Right lobe of liver (tissue), 6 donors: ENCODE measurements around the gene MYO1F. TPM values are rescaled to one million over a fixed set of nuclear protein-coding genes. Genes with fewer than 3 reads are reported as not detected.
"Not testable (repeated sequence)": the region's sequence is repeated elsewhere in the genome, so short reads cannot be mapped to it uniquely, and the experiment has no call there.

ENCODE experiments used
- ATAC-seq, 4 donors: fragments of 200-7000 bp; cut with Tn5 transposase; one replicate each; pipeline ENCODE4 v1.9.1; 2020; ENCODE audit warnings: mild to moderate bottlenecking in 4 of 4, moderate library complexity in 4 of 4
- DNase-seq, 3 donors: peaks; one replicate each; pipeline ENCODE4 v3.0.0-alpha.2; 2020
- H3K27ac ChIP-seq, 3 donors: fragments of 200-600 bp; one replicate each; pipeline ENCODE4 v1.8.0; 2022
- H3K27me3 ChIP-seq, 2 donors: fragments of 200-600 bp; one replicate each; pipeline ENCODE4 v1.8.0; 2022
- H3K36me3 ChIP-seq, 4 donors: fragments of 200-600 bp; sonication (generic) in 1 of 4; one replicate each; pipeline versions ENCODE4 v1.5.1 to v1.8.0; 2017 to 2022; ENCODE audit warnings: control low read depth in 1 of 4
- H3K4me1 ChIP-seq, 4 donors: fragments of 200-600 bp; sonication (generic) in 1 of 4; one replicate each; pipeline versions ENCODE4 v1.5.1 to v1.8.0; 2017 to 2022; ENCODE audit warnings: control low read depth in 1 of 4
- H3K4me3 ChIP-seq, 3 donors: fragments of 200-600 bp; one replicate each; pipeline ENCODE4 v1.8.0; 2022
- H3K9me3 ChIP-seq, 4 donors: fragments of 200-600 bp; sonication (generic) in 1 of 4; one replicate each; pipeline versions ENCODE4 v1.5.1 to v1.8.0; 2017 to 2022; ENCODE audit warnings: control low read depth in 1 of 4
- POLR2A ChIP-seq: fragments of 450-650 bp; IDR thresholded peaks from one replicate; pipeline ENCODE4 v1.6.1; 2017; ENCODE audit warnings: antibody characterized with exemption, mild to moderate bottlenecking
- WGBS: methylation state at CpG from one replicate; pipeline ENCODE4 v1.1.6; 2018; ENCODE audit warnings: low coverage, low lambda C conversion rate; ENCODE audit not compliant: insufficient coverage; ENCODE audit errors: missing lambda C conversion rate; 5-methylcytosine and 5-hydroxymethylcytosine counted together
- intact Hi-C, 2 donors: fragments of 100-400 bp; cut with DNase I; formaldehyde crosslinking; loops; one replicate each; pipeline versions ENCODE4 v1.11.2 to v1.14.1; 2022
- total RNA-seq, 6 experiments: library from RNA; depleted of rRNA in 2 of 6; stranded (reverse); fragments of >200 nt in 2 of 6; fragmentation: NEBNext Ultra II Directional in 3 of 6; extraction: Animal tissue kit (Norgen Biotek cat#: 25700) in 3 of 6; gene quantifications; one replicate each; pipeline versions ENCODE4 v1.1.0 to v1.2.4, GENCODE V29; 2016 to 2023
- TF ChIP-seq, protein P1 (sequence below), 4 donors: fragments of 200-600 bp in 3 of 4; fragments of 450-650 bp in 1 of 4; IDR thresholded peaks; one replicate each; pipeline versions ENCODE4 v1.5.1 to v1.8.0; 2016 to 2022; ENCODE audit warnings: antibody characterized with exemption in 4 of 4, mild to moderate bottlenecking in 2 of 4
- donor health status: DM: no; HTN: yes; CAD: no.
- donor health status: DM: no; HTN: no; CAD: no.
- donor health status: DM: no; HTN: no; CAD: no.
- donor health status: DM: no; HTN: yes; CAD: no.
- donor health status: DM: no; HTN: yes; CAD: no.

Gene MYO1F
- total RNA-seq, 6 experiments from 2014 or later = 7.9 to 21.5 (median 10.2) TPM

DNA sequence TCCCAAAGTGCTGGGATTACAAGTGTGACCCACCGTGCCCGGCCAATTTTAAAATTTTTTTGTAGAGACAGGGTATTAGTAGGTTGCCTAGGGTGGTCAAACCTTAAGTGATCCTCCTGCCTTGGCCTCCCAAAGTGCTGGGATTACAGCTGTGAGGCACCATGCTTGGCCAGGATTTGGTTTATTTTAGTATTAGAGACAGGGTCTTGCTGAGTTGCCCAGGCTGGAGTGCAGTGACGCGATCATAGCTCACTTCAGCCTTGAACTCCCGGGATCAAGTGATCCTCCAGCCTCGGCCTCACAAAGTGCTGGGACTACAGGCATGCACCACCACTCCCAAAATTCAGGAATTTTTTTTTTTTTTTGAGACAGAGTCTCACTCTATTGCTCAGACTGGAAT is 57.9 kb downstream of the MYO1F start:
- no peak for ATAC-seq
- Histone ChIP-seq H3K27ac (no peak overlapping the region), H3K27me3 (no peaks in the 10 kb centered on the region), H3K4me1 (no peaks in the 10 kb centered on the region), H3K36me3 (no peaks in the 10 kb centered on the region), H3K9me3 (no peaks in the 10 kb centered on the region), H3K4me3 (no peak overlapping the region)
- 67% methylated on average over 3 of the region's 6 CpGs for WGBS
- no peak for DNase-seq
- intact Hi-C loops = loop anchor here in 1 of 2 donors (10.0 kb wide), 1 partner anchor 195 kb away; the partner anchor contains the start of genes NDUFA7 and RPS28
- no peak for TF ChIP-seq POLR2A
- TF ChIP-seq, protein P1, sequence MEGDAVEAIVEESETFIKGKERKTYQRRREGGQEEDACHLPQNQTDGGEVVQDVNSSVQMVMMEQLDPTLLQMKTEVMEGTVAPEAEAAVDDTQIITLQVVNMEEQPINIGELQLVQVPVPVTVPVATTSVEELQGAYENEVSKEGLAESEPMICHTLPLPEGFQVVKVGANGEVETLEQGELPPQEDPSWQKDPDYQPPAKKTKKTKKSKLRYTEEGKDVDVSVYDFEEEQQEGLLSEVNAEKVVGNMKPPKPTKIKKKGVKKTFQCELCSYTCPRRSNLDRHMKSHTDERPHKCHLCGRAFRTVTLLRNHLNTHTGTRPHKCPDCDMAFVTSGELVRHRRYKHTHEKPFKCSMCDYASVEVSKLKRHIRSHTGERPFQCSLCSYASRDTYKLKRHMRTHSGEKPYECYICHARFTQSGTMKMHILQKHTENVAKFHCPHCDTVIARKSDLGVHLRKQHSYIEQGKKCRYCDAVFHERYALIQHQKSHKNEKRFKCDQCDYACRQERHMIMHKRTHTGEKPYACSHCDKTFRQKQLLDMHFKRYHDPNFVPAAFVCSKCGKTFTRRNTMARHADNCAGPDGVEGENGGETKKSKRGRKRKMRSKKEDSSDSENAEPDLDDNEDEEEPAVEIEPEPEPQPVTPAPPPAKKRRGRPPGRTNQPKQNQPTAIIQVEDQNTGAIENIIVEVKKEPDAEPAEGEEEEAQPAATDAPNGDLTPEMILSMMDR (IDR thresholded peaks at IDR 0.05) = no peak

DNA sequence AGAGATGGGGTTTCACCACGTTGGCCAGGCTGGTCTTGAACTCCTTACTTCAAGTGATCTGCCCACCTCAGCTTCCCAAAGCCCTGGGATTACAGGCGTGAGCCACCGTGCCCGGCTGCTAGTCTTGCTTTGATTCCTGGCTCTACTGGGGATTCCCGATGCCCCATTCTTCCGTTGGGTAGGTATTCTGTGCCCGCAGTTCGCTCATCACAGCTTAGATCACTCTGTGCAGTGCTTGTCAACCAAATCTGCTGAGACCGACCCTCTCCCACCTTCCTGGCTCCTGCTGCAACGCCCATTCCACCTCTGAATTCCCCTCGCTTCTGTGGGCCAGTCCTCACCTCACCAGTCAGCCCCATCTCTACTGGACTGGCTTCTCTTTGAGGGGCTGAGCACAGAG is 58.7 kb downstream of the MYO1F start:
- no peaks in the 10 kb centered on the region for H3K36me3 ChIP-seq
- DNase-seq (no peak), ATAC-seq (no peak)
- no peaks in the 10 kb centered on the region for H3K27me3 ChIP-seq
- H3K9me3 ChIP-seq = no peaks in the 10 kb centered on the region
- intact Hi-C loops = loop anchor here in 1 of 2 donors (10.0 kb wide), 1 partner anchor 194 kb away; the partner anchor contains the start of genes NDUFA7 and RPS28
- no peak for TF ChIP-seq POLR2A
- TF ChIP-seq, protein P1 (IDR thresholded peaks at IDR 0.05) = no peak
- H3K4me1 ChIP-seq = no peaks in the 10 kb centered on the region
- WGBS = 86% methylated on average over 10 of the region's 11 CpGs
- no peak overlapping the region for H3K27ac ChIP-seq
- no peak overlapping the region for H3K4me3 ChIP-seq

DNA sequence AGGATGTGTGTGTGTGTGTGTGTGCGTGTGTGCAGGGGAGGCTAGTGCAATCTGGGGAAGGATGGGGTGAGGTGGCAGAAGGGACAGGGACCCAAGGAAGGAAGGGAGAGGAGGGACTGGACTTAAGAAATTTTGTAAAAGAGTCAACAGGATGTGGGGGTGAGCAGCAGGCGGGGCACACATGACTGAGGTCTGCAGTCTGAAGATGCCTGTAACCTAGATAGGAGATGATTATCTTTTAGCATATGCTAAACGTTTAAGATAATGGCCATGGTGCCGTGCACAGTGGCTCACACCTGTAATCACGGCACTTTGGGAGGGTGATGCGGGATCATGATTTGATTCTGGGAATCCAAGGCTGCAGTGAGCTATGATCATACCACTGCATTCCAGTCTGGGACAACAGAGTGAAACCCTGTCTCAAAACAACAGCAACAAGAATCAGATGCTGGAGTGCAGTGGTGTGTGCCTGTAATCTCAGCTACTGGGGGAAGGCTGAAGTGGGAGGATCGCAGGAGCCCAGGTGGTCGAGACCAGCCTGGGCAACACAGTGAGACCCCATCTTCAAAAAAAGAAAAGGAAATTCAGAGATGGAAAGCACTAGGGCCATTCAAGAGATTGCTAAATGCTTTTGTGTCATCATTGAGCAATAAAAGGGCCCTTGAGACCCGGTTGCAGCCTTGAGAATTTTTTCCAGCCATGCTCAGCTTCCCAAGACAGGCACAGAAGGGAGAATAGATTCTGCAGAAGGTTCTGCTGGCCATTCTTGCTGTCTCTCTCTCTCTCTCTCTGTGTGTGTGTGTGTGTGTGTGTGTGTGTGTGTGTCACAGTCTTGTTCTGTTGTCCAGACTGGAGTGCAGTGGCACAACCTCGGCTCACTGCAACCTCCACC is 59.4 kb downstream of the MYO1F start:
- H3K4me3 ChIP-seq = no peak overlapping the region
- no peaks in the 10 kb centered on the region for H3K9me3 ChIP-seq
- H3K27ac ChIP-seq = peak overlapping the region in 1 of 3 donors; percentile 29
- no peak for DNase-seq
- no peak for TF ChIP-seq POLR2A
- TF ChIP-seq, protein P1 (IDR thresholded peaks at IDR 0.05) = no peak
- no peaks in the 10 kb centered on the region for H3K36me3 ChIP-seq
- H3K4me1 ChIP-seq = peaks cover 0 to 6% (median 3%) of the 10 kb centered on the region in 4 donors
- peak in 1 of 4 donors; percentile 2 for ATAC-seq
- intact Hi-C loops = loop anchor here in 1 of 2 donors (10.0 kb wide), 1 partner anchor 193 kb away; the partner anchor contains the start of genes NDUFA7 and RPS28
- 35% methylated on average over 8 of the region's 10 CpGs for WGBS
- H3K27me3 ChIP-seq = no peaks in the 10 kb centered on the region

DNA sequence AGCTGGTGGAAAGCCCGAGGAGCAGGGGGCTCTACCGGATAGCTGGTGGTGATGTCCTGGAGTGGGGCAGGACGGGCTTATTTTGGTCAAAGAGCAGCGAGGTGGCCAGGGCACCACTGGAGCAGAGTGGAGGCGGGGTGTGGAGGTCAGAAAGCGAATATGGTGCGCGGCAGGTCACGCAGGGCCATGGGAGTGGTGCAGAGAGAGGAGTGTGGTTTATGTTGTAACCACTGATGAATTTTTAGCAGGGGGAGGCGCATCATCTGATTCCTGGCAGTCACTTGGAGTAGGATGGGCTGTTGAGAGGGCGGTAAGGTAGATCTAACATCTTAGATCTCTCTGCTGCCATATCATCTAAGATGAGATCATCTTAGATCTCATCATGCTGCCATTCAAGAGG is 61.9 kb downstream of the MYO1F start:
- TF ChIP-seq POLR2A = no peak
- TF ChIP-seq, protein P1 (IDR thresholded peaks at IDR 0.05) = no peak
- WGBS = 67% methylated on average over 11 of the region's 11 CpGs

DNA sequence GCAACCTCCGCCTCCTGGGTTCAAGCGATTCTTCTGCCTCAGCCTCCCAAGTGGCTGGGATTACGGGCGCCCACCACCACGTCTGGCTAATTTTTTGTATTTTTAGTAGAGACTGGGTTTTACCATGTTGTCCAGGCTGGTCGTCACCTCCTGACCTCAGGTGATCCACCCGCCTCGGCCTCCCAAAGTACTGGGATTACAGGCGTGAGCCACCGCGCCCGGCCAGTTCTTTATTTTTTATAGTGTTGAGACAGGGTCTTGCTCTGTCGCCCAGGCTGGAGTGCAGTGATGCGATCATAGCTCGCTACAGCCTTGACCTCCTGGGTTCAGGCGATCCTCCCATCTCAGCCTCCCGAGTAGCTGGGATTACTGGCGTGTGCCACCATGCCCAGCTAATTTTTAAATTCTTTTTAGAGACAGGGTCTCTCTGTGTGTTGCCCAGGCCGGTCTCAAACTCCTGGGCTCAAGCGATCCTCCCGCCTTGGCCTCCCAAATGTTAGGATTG is 62.7 kb downstream of the MYO1F start:
- Histone ChIP-seq H3K4me1 (peaks cover 0 to 12% (median 5%) of the 10 kb centered on the region in 4 donors), H3K27ac (peak overlapping the region; percentile 93 to 99 (median 95)), H3K4me3 (peak overlapping the region; percentile 75 to 84 (median 81))
- not testable (repeated sequence) for H3K9me3 ChIP-seq, ATAC-seq, H3K27me3 ChIP-seq, H3K36me3 ChIP-seq, DNase-seq
- 80% methylated on average over 10 of the region's 21 CpGs for WGBS
- intact Hi-C loops = loop anchor here in 1 of 2 donors (10.0 kb wide), 1 partner anchor 190 kb away; the partner anchor contains the start of genes NDUFA7 and RPS28

More for the DNA sequence above, 61.9 kb downstream of the MYO1F start:
- H3K36me3 ChIP-seq = peaks cover 0 to 7% (median 0%) of the 10 kb centered on the region in 4 donors
- DNase-seq (no peak), ATAC-seq (no peak)
- intact Hi-C loops = loop anchor here in 1 of 2 donors (10.0 kb wide), 1 partner anchor 191 kb away; the partner anchor contains the start of genes NDUFA7 and RPS28
- no peaks in the 10 kb centered on the region for H3K27me3 ChIP-seq
- no peaks in the 10 kb centered on the region for H3K9me3 ChIP-seq
- peaks cover 0 to 12% (median 5%) of the 10 kb centered on the region in 4 donors for H3K4me1 ChIP-seq
- H3K4me3 ChIP-seq = no peak overlapping the region
- no peak overlapping the region for H3K27ac ChIP-seq
